AG08395 (cell line): ENCODE data around the gene BCL2.
A peak's percentile ranks its signal among the peaks of the same experiment; 100 is the strongest.
"Not testable (repeated sequence)": the region's sequence is repeated elsewhere in the genome, so short reads cannot be mapped to it uniquely, and the experiment has no call there.

Experiments used
- DNase-seq: peaks from one replicate; pipeline ENCODE4 v3.0.0; 2012; ENCODE audit warnings: mixed read lengths, low spot score

Gene BCL2

GRCh38 chr18:63319383-63320122 lies at the start of gene BCL2:
Gene BCL2, minus strand, starts transcription at chr18:63319769.
- peak; percentile 22 for DNase-seq

DNA sequence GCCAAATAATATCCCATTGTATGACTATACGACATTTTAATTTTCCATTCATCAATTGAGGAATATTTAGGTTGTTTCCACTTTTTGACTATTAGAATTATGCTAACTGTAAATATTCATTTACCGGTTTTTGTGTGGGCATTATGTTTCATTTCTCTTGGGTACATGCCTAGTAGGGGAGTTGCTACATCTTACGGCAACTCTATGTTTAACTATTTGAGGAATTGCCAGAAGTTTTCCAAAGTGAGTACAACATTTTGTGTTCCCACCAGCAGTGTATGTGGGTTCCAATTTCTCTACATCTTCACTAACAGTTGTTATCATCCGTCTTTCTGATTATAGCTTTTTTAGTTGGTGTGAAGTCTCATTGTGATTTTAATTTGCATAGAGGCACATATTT lies 49.0 kb upstream of the BCL2 start:
- no peak for DNase-seq

DNA sequence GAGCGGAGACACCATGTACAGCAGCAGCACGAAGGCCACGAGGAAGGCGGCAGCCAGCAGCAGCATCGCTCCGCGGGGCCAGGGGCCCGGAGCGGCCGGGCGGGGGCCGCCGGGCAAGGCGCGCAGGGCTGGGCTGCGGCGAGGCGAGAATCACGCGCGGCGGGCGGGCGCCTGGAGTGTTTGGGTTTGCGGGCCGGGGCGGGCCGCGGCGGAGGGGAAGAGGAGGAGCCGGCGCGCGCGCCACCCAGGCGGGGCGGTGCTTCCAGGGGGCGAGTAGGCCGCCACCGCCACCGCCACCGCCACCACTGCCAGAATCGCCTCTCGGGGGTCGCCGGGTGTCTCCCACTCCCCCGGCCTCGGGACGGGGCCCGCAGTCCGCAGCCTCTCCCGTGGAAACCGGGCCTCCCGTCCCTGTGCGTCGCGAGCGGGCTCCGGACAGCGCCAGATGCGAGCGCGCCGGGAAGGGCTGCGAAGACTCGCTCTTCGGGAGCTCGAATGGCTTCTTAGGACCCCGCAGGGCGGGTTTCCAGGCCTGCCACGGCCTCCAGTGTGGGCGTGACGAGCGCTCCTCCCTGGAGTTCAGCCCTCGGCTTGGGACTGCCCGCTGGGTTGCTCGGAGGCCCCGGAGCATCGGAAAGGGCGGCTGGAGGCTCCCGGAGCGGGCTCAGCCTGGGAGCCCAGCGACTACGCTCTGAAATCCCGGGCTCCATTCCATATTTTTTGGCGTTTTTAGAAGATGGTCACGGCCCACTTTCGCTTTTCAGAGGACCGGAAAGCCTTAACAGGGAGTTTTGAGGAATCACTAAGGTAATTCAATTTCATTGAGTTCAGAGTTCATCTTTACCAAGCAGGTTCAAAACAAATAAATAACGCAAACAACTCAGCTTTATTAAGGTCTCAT lies 47.7 kb upstream of the BCL2 start, which contains the start of gene KDSR:
Gene KDSR, minus strand, starts transcription at position 154 of the 901 bp plus-strand sequence. Its CDS starts 88 bp downstream, at position 66.
- DNase-seq = peak; percentile 99

- peak; percentile 82 for DNase-seq
Observed at GRCh38 chr18:63366213-63367052, 46.9 kb upstream of the BCL2 start.

DNA sequence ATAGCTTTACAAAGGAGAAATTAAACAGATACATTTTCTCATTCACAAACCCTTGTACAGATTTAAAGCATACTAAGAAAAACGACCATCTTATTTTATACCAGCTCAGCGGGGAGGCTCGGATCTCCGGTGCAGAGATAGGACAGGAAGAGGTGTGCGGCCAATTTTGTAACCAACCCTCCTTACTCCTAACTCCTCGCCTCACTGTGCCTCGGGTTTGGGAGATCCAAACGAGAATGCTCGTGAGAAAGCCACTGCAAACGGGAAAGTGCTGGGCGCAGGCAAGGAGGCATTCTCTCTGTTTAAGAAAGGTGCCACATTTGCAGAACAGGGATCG lies 46.3 kb upstream of the BCL2 start:
- DNase-seq = peak; percentile 3

DNA sequence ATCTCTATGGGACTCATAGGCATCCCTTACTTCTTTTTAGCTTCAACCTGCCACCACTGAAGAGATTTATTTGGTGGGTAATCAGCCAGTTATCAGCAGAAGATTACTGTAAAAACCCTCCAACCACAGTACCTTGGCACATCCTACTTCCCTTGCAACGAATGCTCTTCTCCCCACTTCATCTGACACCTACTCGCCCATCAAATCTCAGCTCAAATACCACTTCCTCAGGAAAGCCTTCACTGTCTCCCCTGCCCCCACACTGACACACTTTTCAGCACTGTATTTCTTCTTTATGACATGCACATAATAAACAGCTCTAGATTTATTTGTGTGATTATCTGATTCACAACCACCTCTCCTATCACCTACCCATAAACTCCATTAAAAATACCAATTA lies 44.4 kb upstream of the BCL2 start:
- no peak for DNase-seq

GRCh38 chr18:63363420-63363819 lies 43.9 kb upstream of the BCL2 start:
- not testable (repeated sequence) for DNase-seq

DNA sequence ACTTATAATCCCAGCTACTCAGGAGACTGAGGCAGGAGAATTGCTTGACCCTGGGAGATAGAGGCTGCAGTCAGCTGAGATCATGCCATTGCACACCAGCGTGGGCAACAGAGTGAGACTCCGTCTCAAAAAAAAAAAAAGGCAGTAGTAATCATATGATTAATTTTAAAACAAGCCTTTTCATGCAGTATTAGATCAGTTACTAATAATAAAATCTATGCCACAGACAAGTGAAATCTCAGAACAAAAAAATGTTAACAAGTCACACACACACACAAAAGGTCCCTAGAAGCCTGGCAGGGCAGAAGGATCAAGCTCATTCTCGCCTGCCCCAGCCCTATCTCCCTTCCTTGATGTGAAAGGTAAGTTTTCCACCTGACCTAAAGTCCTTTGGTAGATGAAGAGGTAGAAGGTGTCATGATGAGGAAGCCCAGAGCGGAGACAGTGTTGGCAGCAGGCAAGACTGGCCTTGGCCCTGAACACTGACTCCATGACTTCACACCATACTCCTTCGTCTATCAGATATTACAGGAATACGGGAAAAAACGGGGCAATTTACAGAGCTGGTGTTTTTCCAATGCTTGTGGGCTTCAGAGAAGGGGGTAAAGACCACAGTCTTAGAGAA lies 36.8 kb upstream of the BCL2 start:
- no peak for DNase-seq

- no peak for DNase-seq
Observed at GRCh38 chr18:63350230-63350629, 30.7 kb upstream of the BCL2 start.

DNA sequence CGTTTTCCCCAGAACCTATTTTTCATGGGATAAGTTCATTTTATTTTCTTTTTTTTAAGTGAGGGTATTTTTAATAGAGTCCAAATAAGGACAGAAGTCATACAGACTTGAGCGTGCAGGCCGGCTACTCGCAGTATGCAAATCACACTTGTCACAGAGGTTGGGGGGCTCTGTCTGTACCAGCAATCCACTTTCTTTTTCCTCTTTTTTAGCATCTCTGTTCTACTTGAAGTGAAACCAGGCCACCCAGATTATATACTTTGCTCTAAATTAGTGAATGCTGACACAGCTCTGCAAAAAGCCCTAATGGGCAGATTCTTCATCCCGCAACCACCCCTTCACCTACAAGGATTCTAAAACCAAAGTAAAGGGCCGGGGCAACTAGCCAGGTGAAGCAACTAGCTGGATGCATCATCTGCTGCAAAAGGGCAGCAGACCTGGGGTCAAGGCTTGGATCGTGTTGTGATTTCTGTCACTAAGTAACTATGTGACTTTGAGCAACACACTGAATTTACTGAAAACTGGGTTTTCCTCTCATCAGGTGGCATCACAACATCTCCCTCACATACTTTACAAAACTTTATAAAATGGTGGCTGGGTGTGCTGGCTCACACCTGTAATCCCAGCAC lies 29.1 kb upstream of the BCL2 start:
- no peak for DNase-seq

DNA sequence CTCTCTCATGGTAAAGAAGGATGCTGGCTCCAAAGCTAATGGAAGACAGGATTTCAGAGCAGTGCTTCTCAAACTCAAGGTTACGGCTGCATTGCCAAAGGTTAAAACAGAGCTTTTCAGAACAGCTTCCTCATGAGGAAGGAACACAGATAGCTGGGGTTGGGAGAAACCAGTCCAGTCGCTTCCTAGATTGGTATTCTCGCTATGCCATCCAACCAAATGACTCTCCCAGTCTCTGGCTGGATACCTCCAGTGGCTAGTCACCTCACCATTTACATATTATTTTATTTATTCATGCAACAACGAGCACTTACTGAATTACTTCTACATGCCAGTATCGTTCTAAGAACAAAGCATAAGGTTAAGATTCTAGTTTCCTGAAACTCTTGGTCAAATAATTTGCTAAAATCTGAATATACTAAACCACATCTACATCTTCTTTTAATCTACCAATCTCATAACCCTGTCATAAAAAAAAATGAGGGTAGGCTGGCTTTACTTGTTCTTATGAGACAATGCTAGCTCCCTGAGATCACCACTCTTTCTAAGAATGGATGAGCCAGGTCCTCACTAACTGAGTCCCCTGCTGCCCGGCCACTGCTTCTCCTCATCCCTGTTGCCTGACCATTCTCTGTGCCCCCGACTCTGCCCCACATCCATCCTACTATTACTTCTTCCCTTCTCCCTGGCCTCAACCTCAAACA lies 27.1 kb upstream of the BCL2 start:
- DNase-seq = no peak

GRCh38 chr18:63346031-63346430 lies 26.5 kb upstream of the BCL2 start:
- DNase-seq = peak; percentile 44

- no peak for DNase-seq
Observed at GRCh38 chr18:63344918-63345317, 25.3 kb upstream of the BCL2 start.

GRCh38 chr18:63344263-63344662 lies 24.7 kb upstream of the BCL2 start:
- no peak for DNase-seq

DNA sequence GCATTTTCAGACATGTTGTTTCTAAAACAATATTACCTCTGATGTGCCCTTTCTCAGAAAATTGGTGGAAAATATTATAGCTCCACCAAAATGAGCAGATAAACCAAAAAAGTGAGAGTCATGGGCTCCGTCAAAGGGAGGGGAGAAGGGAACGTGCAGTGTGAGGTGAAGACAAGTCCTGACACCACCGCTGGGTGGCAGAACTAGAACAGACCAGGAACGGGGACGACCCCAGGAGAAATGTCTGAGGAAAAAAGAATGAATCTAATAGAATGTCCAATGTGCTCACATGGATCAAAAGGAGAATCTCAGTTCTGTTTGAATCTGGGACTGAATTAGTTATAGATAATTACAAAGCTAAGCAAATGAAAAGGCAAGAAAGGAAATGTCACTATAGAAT lies 22.6 kb upstream of the BCL2 start:
- no peak for DNase-seq

DNA sequence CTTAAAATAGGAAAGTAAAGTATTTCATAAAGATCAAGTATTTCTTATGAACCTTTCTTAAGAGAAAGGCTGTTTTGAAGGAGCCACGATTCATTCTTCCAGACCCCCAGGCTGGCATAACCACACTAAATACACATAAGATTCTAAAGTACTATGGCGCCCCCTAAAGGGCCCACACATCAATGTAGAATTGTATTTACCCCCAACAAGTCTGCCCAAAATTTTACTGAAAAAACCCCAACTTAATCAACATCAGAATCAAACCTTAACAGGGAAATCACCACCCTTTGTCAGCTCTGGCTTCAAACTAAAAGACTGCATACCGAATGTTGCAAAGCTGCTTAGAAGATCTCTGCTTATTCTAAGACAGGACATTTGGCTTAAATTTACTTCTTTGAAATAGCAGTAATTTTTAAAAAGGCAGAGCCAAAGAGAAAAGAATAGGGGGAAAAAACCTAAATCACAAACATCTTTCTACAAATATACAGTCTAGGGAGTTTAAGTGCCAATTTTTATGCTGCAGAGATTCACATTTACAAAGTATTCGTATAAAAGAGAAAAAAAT lies 20.4 kb upstream of the BCL2 start:
- no peak for DNase-seq

DNA sequence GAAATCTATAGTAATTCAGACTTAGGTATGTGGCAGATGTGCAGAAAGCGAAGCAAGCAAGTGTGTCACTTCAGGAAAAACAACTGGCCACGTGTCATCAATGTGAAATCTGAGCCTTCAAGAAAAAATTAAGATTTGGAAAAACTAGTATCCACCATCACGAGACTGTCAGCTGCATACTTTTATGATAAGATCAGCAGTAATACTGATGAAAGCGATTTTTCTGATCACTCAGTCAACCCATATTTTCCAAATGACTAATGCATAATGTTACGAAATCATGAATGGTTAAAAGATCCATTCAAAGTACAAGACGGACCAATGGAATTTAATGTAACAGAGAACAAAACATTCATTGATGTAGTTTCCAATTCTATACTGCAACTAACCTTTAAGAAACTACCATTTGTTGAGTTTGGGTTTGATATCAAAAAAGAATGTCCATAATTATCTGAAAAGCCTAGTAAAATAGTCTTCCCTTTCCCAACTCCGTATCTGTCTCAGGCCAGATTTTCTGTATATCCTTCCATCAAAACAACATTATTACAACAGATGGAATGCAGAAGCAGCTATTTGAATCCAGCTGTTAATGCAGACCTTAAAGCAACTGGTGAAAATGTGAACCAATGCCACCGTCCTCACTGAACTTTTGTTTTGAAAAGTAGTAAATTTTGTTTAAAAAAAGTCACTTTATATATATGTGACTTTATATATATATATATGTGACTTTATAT lies 17.0 kb upstream of the BCL2 start:
- DNase-seq = peak; percentile 79

GRCh38 chr18:63331105-63331504 lies 11.5 kb upstream of the BCL2 start:
- DNase-seq = no peak

DNA sequence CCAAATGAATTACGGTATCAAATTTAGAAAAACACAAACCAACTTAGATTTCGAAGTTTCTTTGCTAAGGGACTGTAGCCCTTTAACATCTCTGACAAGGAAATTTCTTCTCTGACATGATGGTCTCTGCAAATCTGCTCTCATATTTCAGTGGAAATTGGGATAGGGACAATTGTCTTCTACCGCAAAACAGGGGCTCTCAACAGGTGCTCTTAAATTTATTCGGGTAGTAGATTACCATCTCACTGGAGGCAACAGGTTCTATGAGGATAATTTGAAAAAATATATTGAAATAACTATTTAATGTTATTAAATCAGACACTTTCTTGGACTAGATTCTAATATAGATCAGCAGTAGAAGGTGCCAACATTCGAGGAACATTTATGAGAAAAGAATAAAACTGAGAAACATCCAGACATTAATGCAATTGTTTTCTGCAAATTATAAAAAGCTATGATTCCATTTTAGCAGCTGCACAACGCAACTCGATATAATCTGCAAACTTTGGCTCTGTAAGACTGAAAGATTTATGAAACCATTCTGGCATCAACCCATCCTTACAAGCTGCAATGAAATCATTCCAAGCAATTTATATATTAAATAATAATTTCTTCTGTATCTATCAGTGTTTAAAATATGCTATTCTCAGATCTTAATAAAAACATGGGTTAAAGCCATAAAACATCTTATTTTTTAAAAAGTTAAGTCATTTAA lies 10.0 kb upstream of the BCL2 start:
- no peak for DNase-seq
